ENCODE data around the gene ZG16B. TPM values are rescaled to one million over a fixed set of nuclear protein-coding genes. Genes with fewer than 3 reads are reported as not detected.

Gene ZG16B
- total RNA-seq, 1 experiment from 2014 or later: 0.34 TPM

DNA sequence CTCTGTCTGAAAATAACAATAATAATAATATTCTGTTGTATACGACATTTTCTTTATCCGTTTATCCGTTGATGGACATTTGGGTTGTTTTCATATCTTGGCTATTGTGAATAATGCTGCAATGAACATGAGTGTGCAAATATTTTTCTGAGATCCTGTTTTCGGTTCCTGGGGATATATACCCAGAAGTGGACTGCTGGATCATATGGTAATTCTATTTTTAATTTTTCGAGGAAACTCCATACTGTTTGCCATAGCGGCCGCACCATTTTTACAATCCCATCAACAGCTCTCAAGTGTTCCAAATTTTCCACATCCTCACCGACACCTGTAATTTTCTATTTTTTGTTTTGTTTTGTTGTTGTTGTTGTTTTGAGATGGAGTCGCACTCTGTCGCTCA lies 37.2 kb upstream of the ZG16B start:
- Mint-ChIP-seq H3K36me3 (ENCODE audit: insufficient read depth, unreplicated experiment) (peaks cover 4% of the 10 kb centered on the region), H3K27ac (ENCODE audit: unreplicated experiment) (no peak overlapping the region), H3K27me3 (ENCODE audit: insufficient read depth, unreplicated experiment) (no peaks in the 10 kb centered on the region), H3K4me1 (ENCODE audit: low read depth, unreplicated experiment) (peaks cover 25% of the 10 kb centered on the region), H3K4me3 (ENCODE audit: unreplicated experiment) (no peak overlapping the region), H3K9me3 (ENCODE audit: unreplicated experiment) (no peaks in the 10 kb centered on the region)
- POLR2A ChIA-PET: no interaction called here
- Histone ChIP-seq H3K27me3 (replicated peaks; ENCODE audit: control insufficient read depth, insufficient read depth, low read length) (no peaks in the 10 kb centered on the region), H3K9me3 (no peaks in the 10 kb centered on the region), H3K36me3 (ENCODE audit: control insufficient read depth, insufficient read depth, low read length) (no peaks in the 10 kb centered on the region), H3K4me1 (peaks cover 26% of the 10 kb centered on the region), H3K4me3 (ENCODE audit: low read depth, low read length) (no peak overlapping the region)
- intact Hi-C loops (cut with micrococcal nuclease; ENCODE audit: unreplicated experiment): loop anchor here (5.0 kb wide), 1 partner anchor 54 kb away; no protein-coding TSS in a partner anchor
- DNase-seq: no peak
- CTCF ChIA-PET: no interaction called here
- BruUV-seq (replicated peaks): no TSS peak
- TF ChIP-seq, protein P1, sequence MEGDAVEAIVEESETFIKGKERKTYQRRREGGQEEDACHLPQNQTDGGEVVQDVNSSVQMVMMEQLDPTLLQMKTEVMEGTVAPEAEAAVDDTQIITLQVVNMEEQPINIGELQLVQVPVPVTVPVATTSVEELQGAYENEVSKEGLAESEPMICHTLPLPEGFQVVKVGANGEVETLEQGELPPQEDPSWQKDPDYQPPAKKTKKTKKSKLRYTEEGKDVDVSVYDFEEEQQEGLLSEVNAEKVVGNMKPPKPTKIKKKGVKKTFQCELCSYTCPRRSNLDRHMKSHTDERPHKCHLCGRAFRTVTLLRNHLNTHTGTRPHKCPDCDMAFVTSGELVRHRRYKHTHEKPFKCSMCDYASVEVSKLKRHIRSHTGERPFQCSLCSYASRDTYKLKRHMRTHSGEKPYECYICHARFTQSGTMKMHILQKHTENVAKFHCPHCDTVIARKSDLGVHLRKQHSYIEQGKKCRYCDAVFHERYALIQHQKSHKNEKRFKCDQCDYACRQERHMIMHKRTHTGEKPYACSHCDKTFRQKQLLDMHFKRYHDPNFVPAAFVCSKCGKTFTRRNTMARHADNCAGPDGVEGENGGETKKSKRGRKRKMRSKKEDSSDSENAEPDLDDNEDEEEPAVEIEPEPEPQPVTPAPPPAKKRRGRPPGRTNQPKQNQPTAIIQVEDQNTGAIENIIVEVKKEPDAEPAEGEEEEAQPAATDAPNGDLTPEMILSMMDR (IDR thresholded peaks at IDR 0.05; ENCODE audit: insufficient read depth in 1 of 2, low read depth in 1 of 2, low read length in 1 of 2, severe bottlenecking in 1 of 2, unreplicated experiment in 1 of 2): no peak

DNA sequence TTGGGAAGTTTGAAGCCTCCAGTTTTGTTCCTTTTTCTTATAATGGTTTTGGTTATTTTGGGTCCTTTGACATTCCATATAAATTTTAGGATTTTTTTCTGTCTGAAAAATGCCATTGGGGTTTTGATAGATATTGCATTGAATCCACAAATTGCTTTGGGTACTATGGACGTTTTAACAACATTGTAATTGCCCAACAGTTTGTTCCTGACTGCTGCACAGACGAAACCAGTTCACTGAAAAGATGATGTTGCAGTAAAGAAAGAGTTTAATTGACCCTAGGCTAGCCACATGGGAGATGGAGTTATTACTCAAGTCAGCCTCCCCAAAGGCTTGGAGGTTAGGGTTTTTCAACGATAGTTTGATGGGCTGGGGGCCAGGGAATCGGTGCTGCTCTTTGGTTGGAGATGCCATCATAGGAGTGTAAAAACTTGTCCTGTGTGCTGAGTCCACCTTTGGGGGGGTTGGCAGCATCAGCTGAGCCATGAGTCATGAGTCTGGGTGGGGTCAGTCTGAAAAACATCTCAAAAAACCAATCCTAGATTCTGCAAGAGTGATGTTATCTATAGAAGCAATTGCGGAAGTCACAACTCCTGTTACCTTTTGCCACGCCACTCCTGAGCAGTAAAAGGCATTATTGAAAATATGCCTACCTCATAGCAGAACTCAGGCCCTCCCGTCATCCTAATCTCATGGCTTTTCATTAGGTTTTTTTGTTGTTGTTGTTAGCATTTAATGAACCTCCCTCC lies 34.5 kb upstream of the ZG16B start:
- Mint-ChIP-seq H3K9me3 (ENCODE audit: unreplicated experiment) (no peaks in the 10 kb centered on the region), H3K27ac (ENCODE audit: unreplicated experiment) (peak overlapping the region; percentile 11), H3K4me3 (ENCODE audit: unreplicated experiment) (no peak overlapping the region), H3K36me3 (ENCODE audit: insufficient read depth, unreplicated experiment) (peaks cover 4% of the 10 kb centered on the region), H3K27me3 (ENCODE audit: insufficient read depth, unreplicated experiment) (no peaks in the 10 kb centered on the region), H3K4me1 (ENCODE audit: low read depth, unreplicated experiment) (peaks cover 33% of the 10 kb centered on the region)
- no peak for DNase-seq
- Histone ChIP-seq H3K27me3 (replicated peaks; ENCODE audit: control insufficient read depth, insufficient read depth, low read length) (no peaks in the 10 kb centered on the region), H3K4me1 (peaks cover 44% of the 10 kb centered on the region), H3K36me3 (ENCODE audit: control insufficient read depth, insufficient read depth, low read length) (no peaks in the 10 kb centered on the region), H3K9me3 (no peaks in the 10 kb centered on the region), H3K4me3 (ENCODE audit: low read depth, low read length) (no peak overlapping the region)
- TF ChIP-seq, protein P1 (IDR thresholded peaks at IDR 0.05; ENCODE audit: insufficient read depth in 1 of 2, low read depth in 1 of 2, low read length in 1 of 2, severe bottlenecking in 1 of 2, unreplicated experiment in 1 of 2): no peak
- no TSS peak for BruUV-seq (replicated peaks)
- ChIA-PET CTCF (interaction anchor here (0.6 kb wide), 1 partner anchor 43 kb away, joined by 3 read pairs; no protein-coding TSS in a partner anchor), POLR2A (no interaction called here)
- intact Hi-C loops (cut with micrococcal nuclease; ENCODE audit: unreplicated experiment): loop anchor here (5.0 kb wide), 1 partner anchor 42 kb away; no protein-coding TSS in a partner anchor

DNA sequence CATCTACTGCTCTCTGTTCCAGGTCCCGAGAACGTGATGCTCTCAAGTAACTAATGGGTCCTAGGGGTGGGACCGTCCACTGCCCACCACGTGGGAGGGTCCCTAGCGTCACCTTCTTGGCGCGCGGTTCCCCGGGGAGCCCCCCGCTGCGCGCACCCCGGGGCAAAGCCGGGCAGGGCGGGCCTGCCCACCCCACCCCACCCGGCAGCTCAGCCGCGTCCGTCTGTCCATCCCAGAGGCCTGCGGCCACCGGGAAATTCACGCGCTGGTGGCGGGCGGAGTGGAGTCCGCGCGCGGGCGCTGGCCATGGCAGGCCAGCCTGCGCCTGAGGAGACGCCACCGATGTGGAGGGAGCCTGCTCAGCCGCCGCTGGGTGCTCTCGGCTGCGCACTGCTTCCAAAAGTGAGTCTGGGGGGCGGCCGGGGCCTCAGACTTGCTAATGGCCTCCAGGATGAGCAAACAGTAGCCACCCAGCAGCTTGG lies 31.3 kb upstream of the ZG16B start:
- Mint-ChIP-seq H3K27me3 (ENCODE audit: insufficient read depth, unreplicated experiment) (no peaks in the 10 kb centered on the region), H3K4me1 (ENCODE audit: low read depth, unreplicated experiment) (peaks cover 33% of the 10 kb centered on the region), H3K4me3 (ENCODE audit: unreplicated experiment) (no peak overlapping the region), H3K9me3 (ENCODE audit: unreplicated experiment) (peaks cover 10% of the 10 kb centered on the region), H3K27ac (ENCODE audit: unreplicated experiment) (peak overlapping the region; percentile 71), H3K36me3 (ENCODE audit: insufficient read depth, unreplicated experiment) (peaks cover 4% of the 10 kb centered on the region)
- POLR2A ChIA-PET: no interaction called here
- intact Hi-C loops (cut with micrococcal nuclease; ENCODE audit: unreplicated experiment): loop anchor here (5.0 kb wide), 1 partner anchor 39 kb away; no protein-coding TSS in a partner anchor
- H3K4me1 ChIP-seq: peaks cover 44% of the 10 kb centered on the region
- H3K9me3 ChIP-seq: 0 out of 2 replicates have a peak, but pooled peaks cover 7% of the 10 kb centered on the region
- no TSS peak for BruUV-seq (replicated peaks)
- no peak for DNase-seq
- no peaks in the 10 kb centered on the region for H3K36me3 ChIP-seq (ENCODE audit: control insufficient read depth, insufficient read depth, low read length)
- H3K4me3 ChIP-seq (ENCODE audit: low read depth, low read length): no peak overlapping the region
- no peaks in the 10 kb centered on the region for H3K27me3 ChIP-seq (replicated peaks; ENCODE audit: control insufficient read depth, insufficient read depth, low read length)
- TF ChIP-seq, protein P1 (IDR thresholded peaks at IDR 0.05; ENCODE audit: insufficient read depth in 1 of 2, low read depth in 1 of 2, low read length in 1 of 2, severe bottlenecking in 1 of 2, unreplicated experiment in 1 of 2): no peak
- CTCF ChIA-PET: interaction anchor here (1.5 kb wide), 1 partner anchor 13 kb away, joined by 3 read pairs; no protein-coding TSS in a partner anchor
